Adrenal gland (tissue), 12 donors: ENCODE results near the gene SCIMP. TPM values are rescaled to one million over a fixed set of nuclear protein-coding genes. Genes with fewer than 3 reads are reported as not detected.
A peak's percentile ranks its signal among the peaks of the same experiment; 100 is the strongest.
"Not testable (repeated sequence)": the region's sequence is repeated elsewhere in the genome, so short reads cannot be mapped to it uniquely, and the experiment has no call there.

Experiments
- DNase-seq, 7 donors: peaks; one replicate each; pipeline ENCODE4 v3.0.0-alpha.2; 2019 to 2020
- H3K27ac ChIP-seq, 5 donors: fragments of 200-600 bp; sonication (generic) in 4 of 5; 1 replicate in 3 of 5; 2 replicates in 2 of 5; pipeline versions ENCODE4 v1.5.1 to v1.8.0; 2016 to 2020; ENCODE audit warnings: mild to moderate bottlenecking in 1 of 5
- H3K27me3 ChIP-seq: fragments of 200-600 bp; 2 replicates; pipeline ENCODE4 v1.8.0; 2021
- H3K36me3 ChIP-seq, 2 donors: fragments of 200-600 bp; replicated peaks in 1 of 2; 1 replicate in 1 of 2; 2 replicates in 1 of 2; pipeline versions ENCODE4 v1.5.1 to v1.8.0; 2018 to 2022
- H3K4me1 ChIP-seq, 2 donors: fragments of 200-600 bp; replicated peaks in 1 of 2; 1 replicate in 1 of 2; 2 replicates in 1 of 2; pipeline versions ENCODE4 v1.5.1 to v1.8.0; 2018 to 2021
- H3K4me3 ChIP-seq, 4 donors: fragments of 200-600 bp; sonication (generic) in 3 of 4; one replicate each; pipeline ENCODE4 v1.5.1; 2016 to 2018
- H3K9me3 ChIP-seq, 3 donors: fragments of 200-600 bp; sonication (generic) in 1 of 3; replicated peaks in 1 of 3; 1 replicate in 2 of 3; 2 replicates in 1 of 3; pipeline versions ENCODE4 v1.5.1 to v1.8.0; 2016 to 2021
- CTCF ChIP-seq, 6 experiments: fragments of 450-650 bp in 4 of 6; fragments of 200-600 bp in 2 of 6; sonication (generic) in 1 of 6; IDR thresholded peaks; 1 replicate in 5 of 6; 2 replicates in 1 of 6; pipeline versions ENCODE4 v1.5.1 to v1.8.0; 2016 to 2021; ENCODE audit warnings: antibody characterized with exemption in 6 of 6, mild to moderate bottlenecking in 2 of 6, moderate library complexity in 1 of 6
- POLR2A ChIP-seq, 2 donors: fragments of 450-650 bp; IDR thresholded peaks; one replicate each; pipeline ENCODE4 v1.6.1; 2017; ENCODE audit warnings: antibody characterized with exemption in 2 of 2, mild to moderate bottlenecking in 2 of 2, moderate library complexity in 1 of 2
- WGBS, 4 donors: extraction: QIAGEN DNeasy Blood & Tissue Kit in 2 of 4; methylation state at CpG; one replicate each; pipeline versions ENCODE4 v1.1.5 to v1.1.7; 2013 to 2017; 5-methylcytosine and 5-hydroxymethylcytosine counted together
- intact Hi-C, 2 donors: fragments of 100-400 bp; cut with DNase I; formaldehyde crosslinking; loops; one replicate each; pipeline versions ENCODE4 v1.14.1 to v1.15.0; 2022 to 2023
- polyA plus RNA-seq, 3 donors: library from polyadenylated mRNA; stranded (reverse); fragments of 200-250 nt in 2 of 3; fragments of 350-450 nt in 1 of 3; fragmentation: Illumina TruSeq in 1 of 3; extraction: RNeasy Lipid Tissue Mini Kit (QIAGEN cat#74804) in 1 of 3; gene quantifications; one replicate each; pipeline ENCODE4 v1.2.3, GENCODE V29; 2013 to 2014
- total RNA-seq, 9 donors: library from RNA; depleted of rRNA in 4 of 9; stranded (reverse); fragments of >200 nt in 4 of 9; fragments of 120-200 nt in 1 of 9; fragmentation: NEBNext Ultra II Directional in 1 of 9; extraction: Animal tissue kit (Norgen Biotek cat#: 25700) in 1 of 9; gene quantifications; one replicate each; pipeline versions ENCODE4 v1.1.0 to v1.2.4, GENCODE V29; 2013 to 2023
- donor health status: healthy with polysubstance abuse.
- donor health status: Bipolar disorder and iron deficiency.
- donor health status: DM: yes; HTN: yes; CAD: no.
- donor health status: DM: no; HTN: no; CAD: no.
- donor health status: DM: no; HTN: no; CAD: no.
- donor health status: DM: yes; HTN: yes; CAD: no.

Gene SCIMP
- total and polyA plus RNA-seq, 12 donors, result 0.94 to 14.2 (median 6.2) TPM

GRCh38 chr17:5225668-5226457 lies 8.8 kb downstream of the SCIMP start:
- Histone ChIP-seq H3K9me3 (no peaks in the 10 kb centered on the region), H3K4me3 (peak overlapping the region in 1 of 4 donors; percentile 15), H3K4me1 (peaks cover 0 to 5% of the 10 kb centered on the region in 2 donors), H3K36me3 (no peaks in the 10 kb centered on the region), H3K27ac (peak overlapping the region in 4 of 5 donors; percentile 0 to 74 (median 44)), H3K27me3 (no peaks in the 10 kb centered on the region)
- intact Hi-C loops, result no loop called here
- TF ChIP-seq POLR2A (IDR thresholded peaks at IDR 0.05) (no peak), CTCF (IDR thresholded peaks at IDR 0.05) (no peak)
- 67 to 80% (median 78%) methylated on average over 17 of the region's 17 CpGs for WGBS, 4 donors
- DNase-seq, result no peak

GRCh38 chr17:5221912-5222311 lies 12.7 kb downstream of the SCIMP start:
- DNase-seq, H3K36me3 ChIP-seq, H3K4me3 ChIP-seq, intact Hi-C loops, H3K27me3 ChIP-seq, H3K9me3 ChIP-seq: not testable (repeated sequence)
- H3K27ac ChIP-seq, result peak overlapping the region in 1 of 5 donors; percentile 67
- peaks cover 0 to 15% of the 10 kb centered on the region in 2 donors for H3K4me1 ChIP-seq
- WGBS, 4 donors, result 83 to 96% (median 93%) methylated on average over 12 of the region's 12 CpGs

- intact Hi-C loops, result no loop called here
These were observed 14.6 kb downstream of the SCIMP start for GRCh38 chr17:5220074-5220473.

GRCh38 chr17:5219536-5219935 lies 15.1 kb downstream of the SCIMP start:
- TF ChIP-seq CTCF (IDR thresholded peaks at IDR 0.05) (no peak), POLR2A (IDR thresholded peaks at IDR 0.05) (no peak)
- WGBS, 4 donors, result 93 to 99% (median 94%) methylated on average over 6 of the region's 6 CpGs
- no peak overlapping the region for H3K4me3 ChIP-seq
- no peak for DNase-seq
- intact Hi-C loops, result no loop called here
- H3K36me3 ChIP-seq, result peaks cover 0 to 7% of the 10 kb centered on the region in 2 donors
- peak overlapping the region in 2 of 5 donors; percentile 5 to 22 for H3K27ac ChIP-seq
- no peaks in the 10 kb centered on the region for H3K9me3 ChIP-seq
- no peaks in the 10 kb centered on the region for H3K27me3 ChIP-seq
- peaks cover 0 to 10% of the 10 kb centered on the region in 2 donors for H3K4me1 ChIP-seq

More at GRCh38 chr17:5220074-5220473, 14.6 kb downstream of the SCIMP start:
- TF ChIP-seq CTCF (IDR thresholded peaks at IDR 0.05), result no peak
- no peak for TF ChIP-seq POLR2A (IDR thresholded peaks at IDR 0.05)
- no peaks in the 10 kb centered on the region for H3K27me3 ChIP-seq
- peak overlapping the region in 2 of 5 donors; percentile 5 to 22 for H3K27ac ChIP-seq
- H3K36me3 ChIP-seq, result peaks cover 0 to 7% of the 10 kb centered on the region in 2 donors
- no peaks in the 10 kb centered on the region for H3K9me3 ChIP-seq
- 47 to 52% (median 50%) methylated on average over 5 of the region's 5 CpGs for WGBS, 4 donors
- DNase-seq, result peak in 6 of 7 donors; percentile 41 to 72 (median 56)
- peaks cover 0 to 10% of the 10 kb centered on the region in 2 donors for H3K4me1 ChIP-seq
- H3K4me3 ChIP-seq, result no peak overlapping the region

- DNase-seq, H3K27ac ChIP-seq, H3K9me3 ChIP-seq, H3K4me3 ChIP-seq, H3K27me3 ChIP-seq, H3K36me3 ChIP-seq, intact Hi-C loops: not testable (repeated sequence)
- 89 to 98% (median 93%) methylated on average over 2 to 4 of the region's 5 CpGs for WGBS, 4 donors
- H3K4me1 ChIP-seq, result peaks cover 0 to 10% of the 10 kb centered on the region in 2 donors
These were observed 17.1 kb downstream of the SCIMP start for GRCh38 chr17:5217562-5217961.
